Renal pelvis (tissue), 4 donors: ENCODE data around the gene P3H3. TPM values are rescaled to one million over a fixed set of nuclear protein-coding genes. Genes with fewer than 3 reads are reported as not detected.
"Not testable (repeated sequence)": the region's sequence is repeated elsewhere in the genome, so short reads cannot be mapped to it uniquely, and the experiment has no call there.

Experiments used
- DNase-seq: peaks from one replicate; pipeline ENCODE4 v3.0.0-alpha.2; 2013
- polyA plus RNA-seq, 3 donors: library from polyadenylated mRNA; unstranded; fragments of 120-200 nt; gene quantifications; one replicate each; pipeline ENCODE4 v1.2.1, GENCODE V29; 2013; ENCODE audit not compliant: insufficient read length in 3 of 3

Gene P3H3
- polyA plus RNA-seq, 3 donors: 35.2 to 48.0 (median 38.3) TPM

DNA sequence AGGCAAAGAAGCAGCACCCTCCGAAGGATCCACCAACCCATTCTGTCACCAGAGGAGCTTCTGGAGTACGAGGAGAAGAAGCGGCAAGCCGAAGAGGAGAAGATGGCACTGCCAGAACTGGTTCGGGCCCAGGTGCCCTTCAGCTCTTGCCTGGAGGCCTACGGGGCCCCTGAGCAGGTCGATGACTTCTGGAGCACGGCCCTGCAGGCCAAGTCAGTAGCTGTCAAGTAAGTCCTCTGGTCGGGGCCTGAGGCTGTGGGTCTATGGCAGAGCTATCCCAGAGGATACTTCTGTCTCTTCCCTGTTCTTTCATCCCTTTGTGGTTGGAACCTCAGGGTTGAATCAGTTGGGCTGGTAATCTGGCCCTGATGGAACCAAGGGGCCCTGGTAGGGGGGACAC, 33.2 kb downstream of the P3H3 start:
- DNase-seq: no peak

DNA sequence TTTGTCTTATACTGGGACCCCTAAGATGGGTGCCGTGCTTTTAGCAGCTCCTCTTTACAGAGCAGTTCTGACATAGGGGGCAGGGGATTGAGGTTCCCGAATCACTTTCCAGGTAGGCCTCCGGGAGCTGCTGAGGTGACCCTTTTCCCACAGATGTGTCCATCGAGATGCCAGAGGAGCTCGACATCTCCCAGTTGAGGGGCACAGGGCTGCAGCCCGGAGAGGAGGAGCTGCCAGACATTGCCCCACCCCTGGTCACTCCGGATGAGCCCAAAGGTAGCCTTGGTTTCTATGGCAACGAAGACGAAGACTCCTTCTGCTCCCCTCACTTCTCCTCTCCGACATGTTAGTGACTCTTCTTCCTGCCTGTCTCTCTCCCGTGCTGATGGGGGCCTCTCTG, 34.8 kb downstream of the P3H3 start:
- no peak for DNase-seq

DNA sequence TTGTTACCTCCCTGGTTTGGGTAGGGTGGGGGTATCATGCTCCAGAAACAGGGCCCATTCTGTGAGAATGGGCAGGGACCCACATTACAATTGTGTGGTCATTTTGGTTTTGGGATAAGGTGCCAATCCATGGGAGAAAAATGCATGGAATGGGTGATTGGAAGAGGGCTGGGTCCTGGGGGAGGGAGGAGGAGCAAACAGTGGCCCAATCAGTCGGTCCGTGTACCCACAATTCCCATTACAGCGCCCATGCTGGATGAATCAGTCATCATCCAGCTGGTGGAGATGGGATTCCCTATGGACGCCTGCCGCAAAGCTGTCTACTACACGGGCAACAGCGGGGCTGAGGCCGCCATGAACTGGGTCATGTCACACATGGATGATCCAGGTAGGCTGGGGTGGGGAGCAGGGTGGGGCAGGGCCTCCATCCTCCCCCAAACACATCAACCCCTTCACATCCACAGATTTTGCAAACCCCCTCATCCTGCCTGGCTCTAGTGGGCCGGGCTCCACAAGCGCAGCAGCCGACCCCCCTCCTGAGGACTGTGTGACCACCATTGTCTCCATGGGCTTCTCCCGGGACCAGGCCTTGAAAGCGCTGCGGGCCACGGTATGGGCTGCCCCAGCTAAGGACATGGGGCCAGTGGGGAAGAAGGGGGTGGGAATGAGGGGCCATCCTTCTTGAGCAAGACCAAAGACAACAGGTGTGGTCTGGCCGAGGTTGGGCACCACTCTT, 35.5 kb downstream of the P3H3 start:
- DNase-seq: no peak

DNA sequence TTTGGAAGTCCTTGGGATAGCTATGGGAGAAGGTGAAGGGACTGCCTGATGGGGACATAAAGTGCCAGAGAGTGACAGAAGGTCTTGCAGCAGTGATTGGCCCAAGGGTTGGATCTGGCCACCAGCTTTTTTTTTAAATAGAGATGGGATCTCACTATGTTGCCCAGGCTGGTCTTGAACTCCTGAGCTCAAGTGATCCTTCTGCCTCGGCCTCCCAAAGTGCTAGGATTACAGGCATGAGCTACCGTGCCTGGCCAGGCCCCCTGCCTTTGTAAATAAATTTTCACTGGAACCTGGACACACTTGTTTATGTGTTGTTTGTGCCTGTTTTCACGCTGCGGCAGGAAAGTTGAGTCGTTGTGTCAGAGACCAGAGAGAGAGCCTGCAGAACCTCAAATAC, 37.1 kb downstream of the P3H3 start:
- not testable (repeated sequence) for DNase-seq

DNA sequence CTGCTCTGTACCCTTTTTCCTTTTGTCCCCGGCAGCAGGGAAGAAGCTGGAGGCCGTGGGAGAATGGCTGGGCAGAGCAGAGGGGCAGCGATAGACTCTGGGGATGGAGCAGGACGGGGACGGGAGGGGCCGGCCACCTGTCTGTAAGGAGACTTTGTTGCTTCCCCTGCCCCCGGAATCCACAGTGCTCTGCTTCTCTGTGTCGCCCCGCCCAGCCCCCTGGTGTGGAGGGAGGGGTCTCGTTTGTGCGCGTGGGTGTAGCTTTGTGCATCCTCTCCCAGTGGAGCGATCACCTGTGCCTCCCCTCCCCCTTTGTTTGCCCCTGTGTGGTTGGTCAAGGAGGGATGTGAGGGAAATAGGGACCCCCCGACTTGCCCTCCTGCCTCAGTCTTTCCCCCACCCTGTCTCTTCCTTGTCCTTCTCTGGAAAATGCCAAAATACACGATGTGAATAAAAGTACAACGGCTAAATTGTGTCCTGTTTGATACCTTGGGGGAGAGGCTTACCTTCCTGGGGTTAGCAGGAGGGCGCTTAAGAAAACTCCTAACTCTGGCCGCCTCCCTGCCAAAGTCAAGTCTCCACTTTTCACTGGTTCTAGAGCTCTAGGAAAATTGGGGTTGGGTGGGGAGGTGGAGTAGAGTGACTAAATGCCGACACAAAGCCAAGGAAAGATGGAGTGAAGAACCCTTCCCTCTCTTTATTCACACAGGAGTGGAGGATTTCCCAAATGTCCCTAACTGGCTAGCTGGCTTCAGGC, 38.1 kb downstream of the P3H3 start:
- no peak for DNase-seq

DNA sequence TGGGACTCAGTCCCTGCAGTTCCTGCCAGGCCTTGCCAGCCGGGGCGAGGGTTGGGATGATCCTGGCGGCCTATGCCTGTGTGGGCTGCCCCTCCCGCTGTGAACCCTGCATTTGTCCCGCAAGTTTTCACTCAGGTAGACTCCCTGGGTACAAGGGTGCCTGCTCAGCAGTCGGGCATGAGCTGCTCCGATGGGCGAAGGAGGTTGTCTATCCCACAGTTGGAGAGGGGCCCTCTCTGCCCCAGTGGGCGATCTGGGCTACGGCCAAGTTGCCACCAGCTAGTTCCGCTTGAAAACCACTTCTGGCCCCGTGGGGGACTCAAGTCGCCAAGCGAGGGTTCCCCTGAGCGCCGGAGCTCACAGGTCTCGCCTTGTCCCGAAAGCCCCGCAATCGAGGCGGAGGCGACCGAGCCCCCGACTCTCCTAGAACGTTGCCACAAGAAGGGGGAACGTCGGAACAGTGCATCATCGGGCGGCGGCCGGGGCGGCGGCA, 38.8 kb downstream of the P3H3 start:
- no peak for DNase-seq

DNA sequence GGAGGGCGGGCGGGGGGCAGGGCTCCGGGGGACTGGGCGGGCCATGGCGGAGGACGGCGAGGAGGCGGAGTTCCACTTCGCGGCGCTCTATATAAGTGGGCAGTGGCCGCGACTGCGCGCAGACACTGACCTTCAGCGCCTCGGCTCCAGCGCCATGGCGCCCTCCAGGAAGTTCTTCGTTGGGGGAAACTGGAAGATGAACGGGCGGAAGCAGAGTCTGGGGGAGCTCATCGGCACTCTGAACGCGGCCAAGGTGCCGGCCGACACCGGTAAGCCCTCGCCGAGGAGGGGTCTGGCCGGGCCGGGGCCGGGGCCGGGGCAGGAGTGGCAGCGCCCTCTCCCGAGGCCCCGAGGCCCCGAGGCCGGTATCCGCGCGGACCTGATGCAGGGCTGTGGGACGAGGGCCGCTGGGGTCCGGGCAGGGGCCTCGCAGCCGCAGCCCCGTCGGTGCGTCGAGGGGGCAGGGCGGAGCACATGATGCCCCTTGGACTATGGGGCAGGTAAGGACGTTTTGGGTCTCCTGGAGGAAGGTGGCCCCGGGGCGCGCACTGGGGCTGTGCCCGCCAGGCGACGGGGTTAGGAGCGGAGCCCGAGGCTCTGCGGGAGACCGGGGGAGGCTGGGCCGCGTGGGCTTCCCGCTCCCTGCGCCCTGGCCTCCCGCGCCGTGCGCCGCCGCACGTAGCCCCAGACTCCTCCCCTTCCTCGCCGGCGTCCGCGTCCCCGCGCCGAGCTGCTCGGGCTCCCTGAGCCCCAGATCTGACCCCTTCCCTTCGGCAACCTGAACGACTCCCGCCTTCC, 39.4 kb downstream of the P3H3 start, which contains the start of gene TPI1:
TPI1 (plus strand) TSS at position 119 of the 798 bp plus-strand sequence; CDS start at position 155, 36 bp downstream.
- no peak for DNase-seq

DNA sequence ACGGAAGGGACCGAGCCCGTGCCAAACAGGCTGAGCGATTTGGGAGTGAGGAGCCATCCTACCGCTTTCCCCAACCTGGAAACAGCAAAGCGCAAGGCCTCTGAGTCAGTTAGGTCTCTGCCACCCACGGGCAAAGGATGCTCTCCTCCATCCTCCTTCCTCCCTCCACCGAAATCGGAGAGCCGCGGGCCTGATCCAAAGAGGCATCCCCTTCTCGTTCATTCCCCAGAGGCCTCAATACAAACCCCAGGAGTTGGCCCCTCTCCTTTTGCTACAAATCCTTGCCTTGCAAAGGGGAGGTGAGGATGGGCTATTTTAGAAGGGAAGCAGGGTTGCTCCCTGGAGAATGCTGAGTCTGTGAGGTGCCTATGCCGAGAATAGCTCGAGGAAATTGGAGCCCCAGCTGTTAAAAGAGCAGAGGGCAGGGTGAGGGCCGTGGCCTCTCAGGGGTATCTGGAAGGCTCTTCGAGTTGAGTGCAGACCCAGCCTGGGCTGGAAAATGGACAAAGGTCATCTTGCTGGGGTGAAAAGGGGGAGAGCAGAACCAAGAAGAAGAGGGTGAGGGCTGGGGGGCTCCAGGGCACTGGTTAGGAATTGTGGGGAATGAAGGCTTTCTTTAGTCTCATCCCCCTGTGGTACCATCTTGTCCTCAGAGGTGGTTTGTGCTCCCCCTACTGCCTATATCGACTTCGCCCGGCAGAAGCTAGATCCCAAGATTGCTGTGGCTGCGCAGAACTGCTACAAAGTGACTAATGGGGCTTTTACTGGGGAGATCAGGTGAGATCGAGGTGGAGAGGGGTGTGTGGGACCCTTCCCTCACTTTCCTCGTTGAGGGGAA, 40.2 kb downstream of the P3H3 start:
- DNase-seq: no peak

DNA sequence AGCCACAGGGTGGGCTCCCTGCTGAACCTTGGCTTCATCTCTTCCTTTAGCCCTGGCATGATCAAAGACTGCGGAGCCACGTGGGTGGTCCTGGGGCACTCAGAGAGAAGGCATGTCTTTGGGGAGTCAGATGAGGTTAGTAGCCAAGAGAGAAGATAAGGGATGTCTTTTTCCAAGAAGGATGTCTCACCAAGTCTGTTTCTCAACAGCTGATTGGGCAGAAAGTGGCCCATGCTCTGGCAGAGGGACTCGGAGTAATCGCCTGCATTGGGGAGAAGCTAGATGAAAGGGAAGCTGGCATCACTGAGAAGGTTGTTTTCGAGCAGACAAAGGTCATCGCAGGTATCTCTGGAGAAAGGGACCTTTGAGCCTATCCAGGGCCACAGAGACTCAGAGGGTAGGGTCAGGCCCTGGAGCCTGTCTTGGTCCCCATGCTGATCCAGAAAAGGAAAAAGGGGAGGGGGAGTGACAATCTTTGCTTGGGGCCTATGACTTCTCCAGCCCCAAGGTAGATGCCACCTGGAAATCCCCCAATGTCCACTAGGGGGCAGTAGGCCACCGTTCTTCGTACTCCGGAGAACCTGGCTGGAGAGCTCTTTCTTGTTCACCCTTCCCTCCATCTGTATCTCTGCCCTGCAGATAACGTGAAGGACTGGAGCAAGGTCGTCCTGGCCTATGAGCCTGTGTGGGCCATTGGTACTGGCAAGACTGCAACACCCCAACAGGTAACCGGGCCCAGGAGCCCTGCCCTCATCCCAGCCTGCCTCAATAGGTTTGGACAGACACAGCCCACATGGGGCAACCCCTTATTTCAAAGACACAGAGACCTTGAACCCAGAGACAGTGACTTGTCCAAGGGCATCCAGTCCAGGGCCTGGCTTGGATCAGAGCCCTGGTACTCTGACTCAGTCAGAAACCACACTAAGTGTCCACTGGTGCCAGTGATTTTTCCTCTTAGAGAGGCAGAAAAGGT, 41.1 kb downstream of the P3H3 start:
- DNase-seq: peak; percentile 85

DNA sequence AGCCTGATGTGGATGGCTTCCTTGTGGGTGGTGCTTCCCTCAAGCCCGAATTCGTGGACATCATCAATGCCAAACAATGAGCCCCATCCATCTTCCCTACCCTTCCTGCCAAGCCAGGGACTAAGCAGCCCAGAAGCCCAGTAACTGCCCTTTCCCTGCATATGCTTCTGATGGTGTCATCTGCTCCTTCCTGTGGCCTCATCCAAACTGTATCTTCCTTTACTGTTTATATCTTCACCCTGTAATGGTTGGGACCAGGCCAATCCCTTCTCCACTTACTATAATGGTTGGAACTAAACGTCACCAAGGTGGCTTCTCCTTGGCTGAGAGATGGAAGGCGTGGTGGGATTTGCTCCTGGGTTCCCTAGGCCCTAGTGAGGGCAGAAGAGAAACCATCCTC, 42.1 kb downstream of the P3H3 start:
- not testable (repeated sequence) for DNase-seq

DNA sequence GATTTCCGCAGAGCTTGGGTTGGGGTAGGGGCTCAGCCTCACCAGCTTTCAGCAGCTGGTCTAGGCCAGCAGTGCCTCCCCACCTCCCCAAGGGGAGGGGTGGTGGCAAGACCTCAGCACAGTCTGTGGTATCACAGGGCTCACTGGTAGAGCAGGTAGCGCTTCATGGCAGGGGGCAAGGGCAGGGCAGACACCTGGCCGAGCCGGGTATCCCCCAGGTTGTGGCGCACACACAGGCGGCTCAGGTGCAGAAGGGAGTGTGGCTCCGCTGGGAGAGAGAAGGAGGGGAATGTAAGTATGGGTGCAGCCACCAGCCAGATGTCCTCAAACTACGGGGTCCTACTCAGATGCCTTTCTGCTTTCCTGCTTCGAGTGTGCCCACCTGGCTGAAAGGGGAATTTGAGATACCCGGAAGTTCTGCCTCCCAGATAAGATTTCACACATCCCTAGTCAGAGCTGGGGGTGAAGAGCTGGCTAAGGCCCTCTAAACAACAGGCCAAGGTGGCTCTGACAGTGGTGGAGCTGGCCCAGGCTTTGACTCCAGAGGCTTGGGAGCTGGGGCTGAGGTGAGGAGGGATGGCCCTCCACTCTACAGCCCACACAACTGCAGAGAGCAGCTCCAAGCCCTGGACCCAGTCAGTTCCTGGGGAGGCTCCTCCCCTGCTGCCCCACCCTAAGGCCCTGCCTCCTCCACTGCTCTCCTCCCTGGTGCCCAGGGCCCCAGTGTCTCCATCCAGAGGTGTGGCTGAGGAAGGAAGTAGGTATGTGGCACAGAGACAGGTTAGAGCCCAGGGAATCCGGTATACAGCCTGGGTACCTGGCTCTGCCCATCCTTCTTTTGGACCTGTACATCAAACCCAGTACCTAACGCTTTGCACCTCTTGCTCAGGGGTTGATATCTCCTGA, 43.1 kb downstream of the P3H3 start:
- DNase-seq: no peak

DNA sequence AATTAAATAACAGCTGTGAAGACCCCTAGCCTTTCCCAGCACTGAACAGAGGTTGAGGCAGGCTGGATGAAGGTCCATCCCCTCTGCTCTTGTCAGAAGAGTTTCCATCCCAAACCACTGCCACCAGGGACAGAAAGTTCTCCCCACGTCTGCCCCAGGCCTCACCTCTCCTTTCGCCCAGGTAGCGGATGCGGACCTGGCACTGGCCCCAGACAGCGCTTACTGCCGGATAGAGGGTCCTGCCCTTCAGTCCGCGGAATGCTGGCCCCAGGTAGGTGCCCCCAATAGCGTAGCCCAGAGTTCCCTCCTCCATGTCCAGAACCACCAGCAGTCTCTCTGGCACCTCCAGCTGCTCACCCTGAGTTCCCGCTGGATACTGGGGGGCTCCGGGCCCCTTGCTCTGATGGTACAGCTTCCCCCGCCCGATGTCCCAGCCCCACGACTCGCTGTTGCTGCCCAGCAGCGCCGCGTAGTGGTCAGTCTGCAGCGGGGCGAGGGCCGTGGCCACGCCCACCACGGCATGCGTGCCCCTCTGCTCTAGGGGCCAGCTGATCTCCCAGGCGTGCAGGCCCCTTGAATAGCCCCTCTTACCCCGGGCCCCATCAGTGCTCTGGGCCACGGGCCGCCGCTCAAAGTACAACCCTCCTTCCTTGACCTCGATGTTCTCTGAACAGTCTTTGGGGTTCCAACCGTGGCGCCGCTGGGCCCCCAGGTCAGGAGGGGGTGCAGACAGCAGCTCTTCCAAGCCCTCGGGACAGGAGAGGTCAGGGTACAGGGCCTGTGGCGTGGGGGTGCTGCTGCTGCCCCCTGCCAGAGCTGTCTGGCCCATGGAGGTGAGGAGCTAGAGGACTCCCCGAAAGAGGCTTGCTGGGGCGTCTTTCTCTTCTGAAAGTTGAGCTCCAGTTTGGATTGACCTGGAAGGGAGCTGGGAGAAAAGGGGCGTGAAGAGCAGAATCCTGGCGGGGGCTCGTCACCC, 44.2 kb downstream of the P3H3 start:
- DNase-seq: peak; percentile 83

DNA sequence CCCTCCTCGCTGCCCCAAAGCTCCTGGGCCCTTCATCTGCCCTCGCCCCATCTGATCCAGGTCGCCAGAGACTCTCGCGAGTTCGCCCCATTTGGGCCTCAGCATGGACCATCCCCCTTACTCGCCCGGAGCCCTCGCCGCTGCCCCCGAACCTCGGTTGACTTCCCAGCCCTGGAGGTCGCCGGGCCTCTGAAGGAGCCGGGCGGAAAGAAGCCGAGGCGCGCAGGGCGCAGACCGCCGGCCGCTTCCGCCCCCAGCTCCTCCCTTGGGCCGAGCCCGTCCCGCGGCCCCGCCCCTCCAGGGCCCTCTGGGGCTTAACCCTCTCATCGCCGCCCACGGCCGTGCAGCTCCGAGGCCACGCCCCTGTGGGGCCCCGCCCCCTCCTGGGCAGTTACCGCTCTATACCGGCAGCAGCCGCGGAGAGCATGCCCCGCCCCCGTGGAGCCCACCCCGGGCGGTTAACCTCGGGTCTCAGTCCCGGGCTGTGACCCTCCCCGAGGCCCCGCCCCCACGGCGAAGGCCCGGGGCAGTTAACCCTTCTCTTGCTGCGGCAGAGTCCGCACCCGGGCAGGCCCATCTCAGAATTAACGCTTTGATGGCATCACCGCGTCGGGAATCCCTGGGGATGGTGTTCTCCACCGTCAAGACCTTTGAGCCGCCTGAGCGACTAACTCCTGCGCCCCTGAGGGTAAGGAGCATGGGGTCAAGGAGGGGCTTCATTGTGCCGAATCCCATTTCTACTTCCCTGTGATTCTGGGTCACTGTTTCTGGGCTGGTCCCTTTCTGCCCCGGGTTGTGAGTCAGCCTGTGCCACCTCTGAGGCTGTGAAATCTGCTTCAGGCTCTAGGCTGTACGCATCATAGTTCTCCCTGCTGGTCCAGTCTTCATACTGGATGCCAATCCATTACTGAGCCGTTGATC, 45.1 kb downstream of the P3H3 start, which contains the start of gene SPSB2:
SPSB2 (minus strand) TSS at position 210 of the 921 bp plus-strand sequence. CDS start 402 bp downstream, outside the sequence.
- peak; percentile 98 for DNase-seq

DNA sequence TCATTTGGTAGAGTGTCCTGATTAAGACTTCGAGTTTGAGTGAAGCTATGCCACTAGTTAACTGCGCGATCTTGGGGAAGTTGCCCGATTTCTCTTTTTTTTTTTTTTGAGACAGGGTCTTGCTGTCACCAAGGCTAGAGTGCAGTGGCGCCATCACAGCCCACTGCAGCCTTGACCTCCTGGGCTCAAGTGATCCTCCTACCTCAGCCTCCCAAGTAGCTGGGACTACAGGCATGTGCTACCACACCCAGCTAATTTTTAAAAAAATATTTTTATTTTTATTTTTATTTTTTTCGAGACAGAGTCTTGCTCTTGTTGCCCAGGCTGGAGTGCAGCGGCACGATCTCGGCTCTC, 45.8 kb downstream of the P3H3 start:
- not testable (repeated sequence) for DNase-seq

DNA sequence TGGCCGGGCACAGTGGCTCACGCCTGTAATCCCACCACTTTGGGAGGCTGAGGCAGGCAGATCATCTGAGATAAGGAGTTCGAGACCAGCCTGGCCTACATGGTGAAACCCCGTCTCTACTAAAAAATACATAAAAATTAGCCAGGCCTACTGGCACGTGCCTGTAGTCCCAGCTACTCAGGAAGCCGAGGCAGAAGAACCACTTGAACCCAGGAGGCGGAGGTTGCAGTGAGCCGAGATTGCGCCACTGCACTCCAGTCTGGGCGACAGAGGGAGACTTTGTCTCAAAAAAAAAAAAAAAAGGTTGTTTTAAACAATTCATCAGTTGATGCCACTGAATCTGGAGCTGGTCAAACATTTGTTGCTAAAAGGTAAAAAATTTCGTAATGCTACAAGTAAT, 51.6 kb downstream of the P3H3 start:
- not testable (repeated sequence) for DNase-seq

DNA sequence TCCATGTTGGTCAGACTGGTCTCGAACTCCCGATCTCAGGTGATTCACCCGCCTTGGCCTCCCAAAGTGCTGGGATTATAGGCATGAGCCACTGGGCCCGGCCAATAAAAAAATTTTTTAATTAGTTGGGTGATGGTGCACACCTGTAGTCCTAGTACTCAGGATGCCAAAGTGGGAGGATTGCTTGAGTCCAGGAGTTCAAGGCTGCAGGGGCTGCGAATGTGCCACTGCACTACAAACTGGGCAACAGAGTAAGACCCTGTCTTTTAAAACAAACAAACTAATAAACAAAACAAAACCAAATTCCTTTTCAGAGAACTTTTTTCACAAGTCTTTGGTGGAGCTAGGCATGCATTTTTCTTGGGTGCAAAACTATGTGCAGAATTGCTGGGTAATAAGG, 55.0 kb downstream of the P3H3 start:
- DNase-seq: no peak

DNA sequence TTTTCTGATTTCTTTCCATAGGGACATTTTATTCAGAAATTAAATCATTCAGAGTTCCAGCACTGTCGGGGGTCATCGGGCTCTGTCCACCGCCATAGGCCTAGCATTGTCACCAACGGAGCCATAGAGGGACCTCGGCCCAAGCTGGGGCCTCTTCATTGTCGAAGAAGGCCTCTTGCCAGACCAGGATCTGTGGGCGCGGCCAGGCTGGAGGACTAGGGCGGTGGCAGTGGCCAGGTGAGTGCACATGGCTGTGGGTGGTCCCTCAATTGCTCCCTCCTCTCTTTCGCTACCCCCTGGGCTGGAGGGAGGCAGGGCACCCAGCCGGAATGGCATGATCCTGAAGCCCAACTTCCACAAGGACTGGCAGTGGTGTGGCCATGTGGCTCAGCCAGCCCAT, 55.5 kb downstream of the P3H3 start:
- no peak for DNase-seq
